GM12801 (cell line): Measurements from ENCODE around the gene MINDY4.

Experiments
- TF ChIP-seq, protein P1 (sequence below): IDR thresholded peaks from one replicate; pipeline ENCODE4 v1.5.1; 2011; ENCODE audit warnings: control low read depth; ENCODE audit not compliant: insufficient read length; ENCODE audit errors: extremely low read depth

The MINDY4 gene

DNA sequence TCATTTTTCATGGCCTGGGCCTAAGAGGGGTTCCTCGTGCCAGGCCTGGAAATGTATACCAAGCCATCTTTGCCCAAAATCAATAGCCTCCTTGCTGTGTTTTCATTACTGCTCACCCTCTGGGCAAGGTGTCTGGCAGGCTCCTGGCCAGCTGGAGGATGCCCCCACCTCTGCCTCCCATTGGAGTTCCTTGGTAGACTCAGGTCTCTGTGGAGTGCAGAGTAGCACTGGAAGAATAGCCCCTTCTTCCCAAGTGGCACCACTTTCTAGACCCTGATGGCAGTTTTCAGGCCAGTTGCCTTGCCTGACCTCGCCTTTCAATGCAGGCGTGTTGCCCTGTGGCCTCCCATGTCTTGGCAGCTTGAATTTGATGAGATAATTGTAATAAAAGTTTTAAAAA is 84.7 kb downstream of the MINDY4 start:
- TF ChIP-seq, protein P1, sequence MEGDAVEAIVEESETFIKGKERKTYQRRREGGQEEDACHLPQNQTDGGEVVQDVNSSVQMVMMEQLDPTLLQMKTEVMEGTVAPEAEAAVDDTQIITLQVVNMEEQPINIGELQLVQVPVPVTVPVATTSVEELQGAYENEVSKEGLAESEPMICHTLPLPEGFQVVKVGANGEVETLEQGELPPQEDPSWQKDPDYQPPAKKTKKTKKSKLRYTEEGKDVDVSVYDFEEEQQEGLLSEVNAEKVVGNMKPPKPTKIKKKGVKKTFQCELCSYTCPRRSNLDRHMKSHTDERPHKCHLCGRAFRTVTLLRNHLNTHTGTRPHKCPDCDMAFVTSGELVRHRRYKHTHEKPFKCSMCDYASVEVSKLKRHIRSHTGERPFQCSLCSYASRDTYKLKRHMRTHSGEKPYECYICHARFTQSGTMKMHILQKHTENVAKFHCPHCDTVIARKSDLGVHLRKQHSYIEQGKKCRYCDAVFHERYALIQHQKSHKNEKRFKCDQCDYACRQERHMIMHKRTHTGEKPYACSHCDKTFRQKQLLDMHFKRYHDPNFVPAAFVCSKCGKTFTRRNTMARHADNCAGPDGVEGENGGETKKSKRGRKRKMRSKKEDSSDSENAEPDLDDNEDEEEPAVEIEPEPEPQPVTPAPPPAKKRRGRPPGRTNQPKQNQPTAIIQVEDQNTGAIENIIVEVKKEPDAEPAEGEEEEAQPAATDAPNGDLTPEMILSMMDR = no peak

DNA sequence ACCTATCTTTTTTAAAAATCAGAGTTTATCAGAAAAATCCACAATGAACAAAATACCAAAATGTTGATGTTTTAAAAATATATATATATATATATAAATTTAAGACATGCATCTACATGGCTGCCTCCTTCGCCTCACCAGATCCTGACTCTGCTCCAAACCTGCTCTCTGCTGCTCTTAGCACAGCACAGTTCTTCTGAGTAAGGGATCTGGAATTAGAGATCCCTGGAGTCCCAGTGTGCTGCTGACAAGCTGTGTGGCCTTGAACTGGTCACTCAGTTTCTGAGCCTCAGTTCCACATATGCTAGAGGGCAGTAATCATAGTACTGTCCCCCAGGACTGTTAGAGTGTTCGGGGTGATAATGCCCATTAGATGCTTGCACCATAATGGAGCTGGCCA is 87.4 kb downstream of the MINDY4 start:
- TF ChIP-seq, protein P1 = no peak

DNA sequence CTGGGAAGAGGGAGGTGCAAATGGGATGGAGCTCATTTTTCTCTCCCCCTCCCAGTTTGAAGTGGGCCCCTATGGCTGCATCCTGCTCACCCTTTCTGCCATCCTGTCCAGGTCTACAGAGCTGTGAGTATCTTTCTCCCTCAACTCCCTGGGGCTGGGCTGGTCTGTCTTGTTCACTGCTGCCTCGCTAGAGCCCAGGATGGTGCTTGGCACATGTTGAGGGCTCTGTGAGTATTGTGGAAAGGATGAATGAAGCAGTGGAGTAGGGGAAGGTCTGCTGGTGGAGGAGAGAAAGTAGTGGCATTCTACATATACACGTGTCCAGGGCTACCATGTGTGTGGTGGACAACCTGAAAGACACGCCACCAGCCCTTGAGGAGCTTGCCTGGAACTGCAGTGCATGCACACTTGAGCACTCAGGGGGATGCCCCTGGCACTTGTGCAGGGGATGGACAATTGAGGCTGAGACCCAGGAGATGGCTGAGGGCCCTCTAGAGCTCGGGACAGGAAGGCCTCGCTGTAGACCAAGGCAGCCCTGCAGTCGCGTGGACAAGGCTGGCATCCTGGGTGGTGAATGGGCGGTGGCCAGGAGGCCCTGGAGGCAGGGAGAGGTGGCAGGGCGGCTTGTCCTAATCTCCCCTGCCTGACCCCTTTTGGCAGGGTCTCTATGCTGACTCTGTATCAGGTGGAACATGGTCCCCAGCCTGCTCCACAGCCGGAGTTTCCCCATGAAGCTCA is 88.2 kb downstream of the MINDY4 start:
- TF ChIP-seq, protein P1 = no peak

DNA sequence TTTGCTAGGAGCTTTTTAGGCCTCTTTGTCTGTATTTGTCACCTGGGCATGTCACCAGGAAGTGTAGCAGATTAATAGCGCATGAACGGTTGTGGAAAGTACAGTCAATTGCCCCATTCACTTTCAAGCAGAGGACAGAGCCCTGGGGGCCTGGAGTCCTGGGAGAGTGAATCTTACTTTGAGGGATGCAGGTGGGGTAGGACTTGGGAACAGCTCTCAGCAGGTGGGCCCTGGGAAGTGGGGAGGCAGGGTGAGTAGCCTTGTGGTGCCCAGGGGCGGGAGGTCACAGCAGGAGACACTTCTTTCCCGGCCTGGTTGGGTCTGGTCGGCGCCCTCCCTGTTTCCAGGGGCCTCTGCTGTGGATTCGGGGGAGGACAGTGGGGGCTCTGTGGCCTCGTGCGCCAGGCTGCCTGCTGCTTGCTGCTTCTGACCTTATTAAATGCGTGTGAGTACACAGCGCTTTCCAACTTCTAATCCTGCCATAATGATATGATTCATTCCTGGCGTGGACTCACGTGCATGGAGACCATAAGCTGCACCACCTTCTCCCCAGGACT is 88.8 kb downstream of the MINDY4 start:
- TF ChIP-seq, protein P1 = no peak

DNA sequence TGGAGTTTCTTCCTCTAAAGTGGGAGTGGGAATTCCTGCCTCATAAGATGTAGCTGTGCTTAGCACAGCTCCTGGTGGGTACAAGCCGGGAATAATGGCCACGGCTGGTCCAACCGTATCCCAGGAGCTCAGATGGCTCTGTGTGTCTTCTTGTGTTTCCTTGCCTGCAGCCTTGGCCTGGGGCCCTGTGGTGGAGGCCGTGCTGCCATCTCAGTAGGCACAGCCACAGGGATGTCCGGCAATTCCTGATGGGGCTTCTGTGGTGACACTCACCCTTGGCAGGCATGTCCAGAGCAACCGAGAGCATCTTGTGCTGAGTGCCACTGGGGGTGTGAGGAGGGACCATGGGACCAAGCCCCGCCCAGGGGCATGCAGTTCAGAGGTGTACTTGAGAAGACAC is 90.4 kb downstream of the MINDY4 start:
- TF ChIP-seq, protein P1 = no peak

DNA sequence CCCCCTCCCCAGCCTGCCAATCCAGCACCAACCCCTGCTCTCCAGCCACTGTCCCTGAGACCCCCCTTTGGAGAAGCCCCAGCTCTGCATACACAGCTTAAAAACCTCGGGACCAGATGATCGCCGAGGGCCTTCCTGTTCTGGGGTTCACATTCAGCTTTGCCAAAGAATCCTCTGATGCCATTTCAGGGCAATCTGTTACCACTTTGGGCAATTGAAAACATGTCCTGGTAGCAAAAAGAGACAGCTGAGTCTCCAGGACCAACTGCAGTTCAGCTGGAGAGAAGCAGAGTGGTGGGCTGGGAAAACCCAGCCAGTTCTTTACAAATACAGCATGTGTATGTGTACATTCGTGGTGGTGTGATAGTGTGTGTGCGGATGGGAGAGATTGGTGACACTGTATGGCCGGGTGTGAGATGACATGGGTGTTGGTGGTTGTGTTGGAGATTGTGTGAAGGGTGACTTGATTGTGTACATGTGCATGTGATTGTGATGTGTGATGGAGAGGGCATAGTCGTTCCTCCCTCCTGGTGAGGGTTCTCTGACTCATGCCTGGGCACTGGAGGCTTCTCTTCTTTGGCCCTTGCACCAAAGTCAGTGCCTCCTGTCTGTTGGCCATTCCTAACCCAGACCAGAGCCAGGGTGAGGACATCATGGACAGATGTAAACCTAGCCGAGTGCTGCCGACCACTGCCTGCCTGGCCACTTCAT is 91.9 kb downstream of the MINDY4 start:
- TF ChIP-seq, protein P1 = no peak

DNA sequence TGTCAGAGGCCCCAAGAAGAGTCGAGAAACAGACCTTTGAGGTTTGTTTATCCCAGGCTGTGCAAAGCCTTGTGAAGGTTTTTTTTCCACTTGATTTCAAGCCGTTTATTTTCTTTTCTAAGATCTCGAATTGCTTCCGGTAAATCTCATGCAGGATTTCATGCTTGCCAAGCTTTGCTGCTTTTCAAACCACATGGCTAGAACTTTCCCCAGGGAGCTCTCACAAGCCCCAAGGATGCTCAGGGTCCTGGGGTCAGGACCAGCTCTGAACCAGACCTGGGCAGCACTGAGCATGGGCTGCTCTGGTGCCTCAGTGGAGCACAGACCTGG is 92.5 kb downstream of the MINDY4 start:
- TF ChIP-seq, protein P1 = no peak
